HepG2 (cell line): Measurements from ENCODE around the gene CSNK1D. TPM values are rescaled to one million over a fixed set of nuclear protein-coding genes. Genes with fewer than 3 reads are reported as not detected.

Source experiments
- ARHGAP35 ChIP-seq: sonication (generic); formaldehyde crosslinking; IDR thresholded peaks from 2 replicates; pipeline ENCODE4 v1.9.0; 2022; ENCODE audit warnings: mild to moderate bottlenecking, inconsistent platforms, moderate library complexity, missing genetic modification reagents, borderline replicate concordance
- MED1 ChIP-seq: sonication (generic); formaldehyde crosslinking; IDR thresholded peaks from 2 replicates; pipeline ENCODE4 v1.4.0; 2020; ENCODE audit warnings: missing genetic modification reagents
- PAWR ChIP-seq: sonication (generic); formaldehyde crosslinking; IDR thresholded peaks from 2 replicates; pipeline ENCODE4 v1.4.0; 2020; ENCODE audit warnings: missing genetic modification reagents, mild to moderate bottlenecking, borderline replicate concordance
- SRY ChIP-seq: sonication (generic); formaldehyde crosslinking; IDR thresholded peaks from 2 replicates; pipeline ENCODE4 v1.8.0; 2022; ENCODE audit warnings: mild to moderate bottlenecking, missing genetic modification reagents
- THAP11 ChIP-seq: IDR thresholded peaks from 2 replicates; pipeline ENCODE4 v1.6.1; 2016; ENCODE audit warnings: missing biosample characterization, missing genetic modification reagents
- ZEB1 ChIP-seq: IDR thresholded peaks from 2 replicates; pipeline ENCODE4 v1.6.1; 2012; ENCODE audit warnings: mild to moderate bottlenecking, low read depth, inconsistent platforms; ENCODE audit not compliant: insufficient replicate concordance
- ZNF3 ChIP-seq: IDR thresholded peaks from 2 replicates; pipeline ENCODE4 v1.7.0; 2017; ENCODE audit warnings: inconsistent platforms
- ZNF572 ChIP-seq: sonication (generic); formaldehyde crosslinking; IDR thresholded peaks from 2 replicates; pipeline ENCODE4 v1.5.1; 2020; ENCODE audit warnings: mild to moderate bottlenecking, missing genetic modification reagents
- ZNF768 ChIP-seq: sonication (generic); formaldehyde crosslinking; IDR thresholded peaks from 2 replicates; pipeline ENCODE4 v1.4.0; 2020; ENCODE audit warnings: missing genetic modification reagents
- ZZZ3 ChIP-seq: sonication (generic); formaldehyde crosslinking; IDR thresholded peaks from 2 replicates; pipeline ENCODE4 v1.4.0; 2020; ENCODE audit warnings: missing genetic modification reagents, mild to moderate bottlenecking, borderline replicate concordance
- polyA plus RNA-seq, 8 experiments: library from polyadenylated mRNA; depleted of rRNA in 3 of 8; stranded (reverse) in 7 of 8; unstranded in 1 of 8; fragments of >200 nt; fragmentation: Illumina TruSeq in 4 of 8; extraction: Trizol in 4 of 8; gene quantifications; 2 replicates each; pipeline versions ENCODE4 v1.2.1 to v1.2.3, GENCODE V29; 2011 to 2016; ENCODE audit warnings: low read depth in 4 of 8, missing spikeins in 1 of 8, mixed read lengths in 1 of 8; ENCODE audit not compliant: insufficient read depth in 1 of 8
- total RNA-seq, 5 experiments: library from RNA; depleted of rRNA; stranded (reverse); fragments of >200 nt; fragmentation: Illumina TruSeq; extraction: Trizol; gene quantifications; 2 replicates each; pipeline ENCODE4 v1.2.3, GENCODE V29; 2016; ENCODE audit warnings: low read depth in 1 of 5
- TF ChIP-seq, protein P1 (sequence below): sonication (generic); formaldehyde crosslinking; IDR thresholded peaks from 2 replicates; pipeline ENCODE4 v1.4.0; 2020; ENCODE audit warnings: missing genetic modification reagents, borderline replicate concordance
- TF ChIP-seq, protein P2 (sequence below): sonication (generic); formaldehyde crosslinking; IDR thresholded peaks from 2 replicates; pipeline ENCODE4 v1.8.1; 2023; ENCODE audit warnings: missing genetic modification reagents, inconsistent platforms, borderline replicate concordance
- TF ChIP-seq, protein P3 (sequence below): IDR thresholded peaks from 2 replicates; pipeline ENCODE4 v1.6.1; 2016; ENCODE audit warnings: low read depth
- TF ChIP-seq, protein P4 (sequence below): sonication (generic); formaldehyde crosslinking; IDR thresholded peaks from 2 replicates; pipeline ENCODE4 v1.8.0; 2022; ENCODE audit warnings: missing genetic modification reagents, mild to moderate bottlenecking, inconsistent platforms, borderline replicate concordance
- TF ChIP-seq, protein P5 (sequence below): sonication (generic); formaldehyde crosslinking; conservative IDR thresholded peaks from 2 replicates; pipeline ENCODE4 v1.8.1; 2023; ENCODE audit warnings: missing genetic modification reagents

Gene CSNK1D
- total and polyA plus RNA-seq, 2 of the 13 experiments (the other 11 are each of a cell fraction or from before 2014, with no cell fraction given) = 31.5 to 128 TPM

DNA sequence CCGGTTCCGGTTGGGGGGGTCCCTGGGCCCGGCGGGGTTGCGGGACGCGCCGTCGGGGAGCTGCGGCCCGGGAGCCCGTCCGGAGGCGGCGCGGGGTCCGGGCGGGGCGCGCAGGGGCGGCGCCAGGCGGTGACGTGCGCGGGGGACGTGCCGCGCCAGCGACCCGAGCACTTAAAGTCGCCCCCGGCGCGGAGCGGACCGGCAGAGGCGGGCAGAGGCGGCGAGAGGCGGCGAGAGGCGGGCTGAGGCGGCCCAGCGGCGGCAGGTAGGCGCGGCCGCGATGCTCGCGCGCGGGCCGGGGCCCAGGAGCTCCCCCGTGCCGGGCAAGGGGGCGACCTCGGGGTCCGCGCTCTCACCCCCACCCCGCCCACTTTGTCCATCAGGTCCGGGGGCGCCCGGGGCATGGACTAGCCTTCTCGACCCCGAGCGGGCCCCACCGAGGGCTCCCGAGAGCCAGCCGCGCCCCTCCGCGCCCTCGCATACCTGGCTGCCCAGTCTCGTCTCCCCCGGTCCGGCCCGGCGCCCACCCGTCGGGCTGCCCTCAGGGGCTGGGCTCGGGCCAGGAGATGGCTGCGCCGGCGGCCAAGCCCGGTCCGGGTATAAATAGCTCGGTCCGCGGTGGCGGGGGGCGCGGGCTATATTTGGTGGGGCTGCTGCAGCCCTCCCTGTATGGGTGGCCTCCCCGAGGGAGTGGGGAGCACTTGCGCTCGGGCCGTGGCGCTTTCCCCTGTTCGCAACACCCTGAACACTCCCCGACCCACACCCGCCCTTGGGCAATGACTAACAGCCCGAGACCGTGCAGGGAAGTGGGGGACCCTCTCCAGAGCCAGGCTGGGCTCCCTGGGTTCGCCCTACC lies 44.4 kb downstream of the CSNK1D start, which contains the start of gene SLC16A3 (continued):
- TF ChIP-seq ZNF3 (no peak), ZNF572 (CRISPR knock-in tag) (no peak; the same call in 1 of the 2 replicates), MED1 (CRISPR knock-in tag) (peak; percentile 58; the same call in 1 of the 2 replicates), ARHGAP35 (CRISPR knock-in tag) (0 out of 2 replicates have a peak, but pooled peaks have one; percentile 62), SRY (CRISPR knock-in tag) (peak; percentile 47), THAP11 (no peak; the same call in 1 of the 2 replicates), ZEB1 (no peak), PAWR (CRISPR knock-in tag) (no peak), ZZZ3 (CRISPR knock-in tag) (no peak), ZNF768 (no peak; the same call in 1 of the 2 replicates)
- TF ChIP-seq, protein P1, sequence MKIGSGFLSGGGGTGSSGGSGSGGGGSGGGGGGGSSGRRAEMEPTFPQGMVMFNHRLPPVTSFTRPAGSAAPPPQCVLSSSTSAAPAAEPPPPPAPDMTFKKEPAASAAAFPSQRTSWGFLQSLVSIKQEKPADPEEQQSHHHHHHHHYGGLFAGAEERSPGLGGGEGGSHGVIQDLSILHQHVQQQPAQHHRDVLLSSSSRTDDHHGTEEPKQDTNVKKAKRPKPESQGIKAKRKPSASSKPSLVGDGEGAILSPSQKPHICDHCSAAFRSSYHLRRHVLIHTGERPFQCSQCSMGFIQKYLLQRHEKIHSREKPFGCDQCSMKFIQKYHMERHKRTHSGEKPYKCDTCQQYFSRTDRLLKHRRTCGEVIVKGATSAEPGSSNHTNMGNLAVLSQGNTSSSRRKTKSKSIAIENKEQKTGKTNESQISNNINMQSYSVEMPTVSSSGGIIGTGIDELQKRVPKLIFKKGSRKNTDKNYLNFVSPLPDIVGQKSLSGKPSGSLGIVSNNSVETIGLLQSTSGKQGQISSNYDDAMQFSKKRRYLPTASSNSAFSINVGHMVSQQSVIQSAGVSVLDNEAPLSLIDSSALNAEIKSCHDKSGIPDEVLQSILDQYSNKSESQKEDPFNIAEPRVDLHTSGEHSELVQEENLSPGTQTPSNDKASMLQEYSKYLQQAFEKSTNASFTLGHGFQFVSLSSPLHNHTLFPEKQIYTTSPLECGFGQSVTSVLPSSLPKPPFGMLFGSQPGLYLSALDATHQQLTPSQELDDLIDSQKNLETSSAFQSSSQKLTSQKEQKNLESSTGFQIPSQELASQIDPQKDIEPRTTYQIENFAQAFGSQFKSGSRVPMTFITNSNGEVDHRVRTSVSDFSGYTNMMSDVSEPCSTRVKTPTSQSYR = no peak
- TF ChIP-seq, protein P2, sequence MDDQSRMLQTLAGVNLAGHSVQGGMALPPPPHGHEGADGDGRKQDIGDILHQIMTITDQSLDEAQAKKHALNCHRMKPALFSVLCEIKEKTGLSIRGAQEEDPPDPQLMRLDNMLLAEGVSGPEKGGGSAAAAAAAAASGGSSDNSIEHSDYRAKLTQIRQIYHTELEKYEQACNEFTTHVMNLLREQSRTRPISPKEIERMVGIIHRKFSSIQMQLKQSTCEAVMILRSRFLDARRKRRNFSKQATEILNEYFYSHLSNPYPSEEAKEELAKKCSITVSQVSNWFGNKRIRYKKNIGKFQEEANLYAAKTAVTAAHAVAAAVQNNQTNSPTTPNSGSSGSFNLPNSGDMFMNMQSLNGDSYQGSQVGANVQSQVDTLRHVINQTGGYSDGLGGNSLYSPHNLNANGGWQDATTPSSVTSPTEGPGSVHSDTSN = 0 out of 2 replicates have a peak, but pooled peaks have one; percentile 34
- TF ChIP-seq, protein P3, sequence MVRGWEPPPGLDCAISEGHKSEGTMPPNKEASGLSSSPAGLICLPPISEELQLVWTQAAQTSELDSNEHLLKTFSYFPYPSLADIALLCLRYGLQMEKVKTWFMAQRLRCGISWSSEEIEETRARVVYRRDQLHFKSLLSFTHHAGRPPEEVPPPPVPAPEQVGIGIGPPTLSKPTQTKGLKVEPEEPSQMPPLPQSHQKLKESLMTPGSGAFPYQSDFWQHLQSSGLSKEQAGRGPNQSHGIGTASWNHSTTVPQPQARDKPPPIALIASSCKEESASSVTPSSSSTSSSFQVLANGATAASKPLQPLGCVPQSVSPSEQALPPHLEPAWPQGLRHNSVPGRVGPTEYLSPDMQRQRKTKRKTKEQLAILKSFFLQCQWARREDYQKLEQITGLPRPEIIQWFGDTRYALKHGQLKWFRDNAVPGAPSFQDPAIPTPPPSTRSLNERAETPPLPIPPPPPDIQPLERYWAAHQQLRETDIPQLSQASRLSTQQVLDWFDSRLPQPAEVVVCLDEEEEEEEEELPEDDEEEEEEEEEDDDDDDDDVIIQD (CRISPR knock-in tag) = no peak
- TF ChIP-seq, protein P4, sequence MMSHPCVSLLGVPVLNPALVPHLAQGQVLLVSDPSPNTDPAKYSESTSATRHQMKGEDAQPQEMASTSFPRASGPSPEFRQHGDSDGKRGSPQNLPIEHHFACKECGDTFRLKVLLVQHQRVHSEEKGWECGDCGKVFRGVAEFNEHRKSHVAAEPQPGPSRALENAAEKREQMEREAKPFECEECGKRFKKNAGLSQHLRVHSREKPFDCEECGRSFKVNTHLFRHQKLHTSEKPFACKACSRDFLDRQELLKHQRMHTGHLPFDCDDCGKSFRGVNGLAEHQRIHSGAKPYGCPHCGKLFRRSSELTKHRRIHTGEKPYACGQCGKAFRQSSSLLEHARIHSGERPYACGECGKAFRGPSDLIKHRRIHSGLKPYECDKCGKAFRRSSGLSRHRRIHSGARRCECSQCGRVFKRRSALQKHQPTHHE (CRISPR knock-in tag) = 0 out of 2 replicates have a peak, but pooled peaks have one; percentile 34
- TF ChIP-seq, protein P5, sequence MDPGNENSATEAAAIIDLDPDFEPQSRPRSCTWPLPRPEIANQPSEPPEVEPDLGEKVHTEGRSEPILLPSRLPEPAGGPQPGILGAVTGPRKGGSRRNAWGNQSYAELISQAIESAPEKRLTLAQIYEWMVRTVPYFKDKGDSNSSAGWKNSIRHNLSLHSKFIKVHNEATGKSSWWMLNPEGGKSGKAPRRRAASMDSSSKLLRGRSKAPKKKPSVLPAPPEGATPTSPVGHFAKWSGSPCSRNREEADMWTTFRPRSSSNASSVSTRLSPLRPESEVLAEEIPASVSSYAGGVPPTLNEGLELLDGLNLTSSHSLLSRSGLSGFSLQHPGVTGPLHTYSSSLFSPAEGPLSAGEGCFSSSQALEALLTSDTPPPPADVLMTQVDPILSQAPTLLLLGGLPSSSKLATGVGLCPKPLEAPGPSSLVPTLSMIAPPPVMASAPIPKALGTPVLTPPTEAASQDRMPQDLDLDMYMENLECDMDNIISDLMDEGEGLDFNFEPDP (CRISPR knock-in tag) = peak; percentile 36; the same call in 1 of the 2 replicates
